Parietal lobe (tissue), 2 donors: ENCODE data around the gene PYCR2. TPM values are rescaled to one million over a fixed set of nuclear protein-coding genes. Genes with fewer than 3 reads are reported as not detected.

ENCODE experiments used
- small RNA-seq: library from RNA; depleted of rRNA; stranded (forward); fragments of <200 nt; gene quantifications from one replicate; pipeline ENCODE3, GENCODE V24; 2014; ENCODE audit warnings: low replicate concordance
- total RNA-seq: library from RNA; depleted of rRNA; stranded (reverse); fragments of >200 nt; gene quantifications from one replicate; pipeline ENCODE4 v1.2.3, GENCODE V29; 2014

PYCR2 gene
- total RNA-seq, result 21.9 TPM

DNA sequence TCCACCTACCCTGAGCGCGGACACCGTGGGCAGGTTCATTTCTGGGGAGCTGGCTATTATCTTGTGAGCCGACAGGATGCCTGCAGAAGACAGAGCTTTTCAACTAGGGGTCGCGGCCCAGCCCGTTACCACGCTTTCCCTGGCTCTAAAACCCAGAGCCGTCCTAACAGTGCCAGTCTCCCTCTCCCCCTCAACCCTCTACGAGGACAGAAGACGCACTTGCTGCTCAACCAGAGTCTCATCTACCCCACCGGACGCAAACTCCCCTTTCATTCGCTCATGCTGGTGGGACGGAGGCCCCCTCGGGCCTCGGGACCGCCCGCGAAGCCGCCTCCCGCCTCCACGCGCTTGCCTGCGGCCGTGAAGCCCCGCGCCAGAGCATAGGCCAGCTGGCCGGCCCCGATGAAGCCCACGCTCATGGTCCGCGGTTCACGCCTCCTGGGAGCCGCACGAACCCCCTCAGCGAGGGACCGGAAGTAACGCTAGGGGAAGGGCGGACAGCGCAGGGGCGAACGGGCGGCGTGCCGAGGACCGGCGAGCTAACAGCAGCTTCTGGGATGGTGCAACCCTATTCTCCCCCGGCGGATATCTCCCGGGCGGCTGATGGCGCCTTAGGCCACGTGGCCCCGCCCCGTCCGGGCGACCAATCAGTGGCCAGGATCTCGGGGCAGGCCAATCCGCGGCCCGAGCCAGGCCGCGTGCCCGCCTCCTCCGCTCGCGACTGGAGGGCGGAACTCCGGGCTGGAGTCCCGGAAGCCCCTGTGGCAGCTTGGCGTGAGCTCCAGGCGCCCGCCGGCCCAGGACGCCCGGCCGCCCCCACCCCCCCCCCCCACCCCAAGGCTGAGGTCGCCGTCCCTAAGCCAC, at the start of gene PYCR2:
Gene PYCR2, minus strand, starts transcription at position 559 of the 864 bp plus-strand sequence. Its CDS starts 140 bp downstream, at position 419.

DNA sequence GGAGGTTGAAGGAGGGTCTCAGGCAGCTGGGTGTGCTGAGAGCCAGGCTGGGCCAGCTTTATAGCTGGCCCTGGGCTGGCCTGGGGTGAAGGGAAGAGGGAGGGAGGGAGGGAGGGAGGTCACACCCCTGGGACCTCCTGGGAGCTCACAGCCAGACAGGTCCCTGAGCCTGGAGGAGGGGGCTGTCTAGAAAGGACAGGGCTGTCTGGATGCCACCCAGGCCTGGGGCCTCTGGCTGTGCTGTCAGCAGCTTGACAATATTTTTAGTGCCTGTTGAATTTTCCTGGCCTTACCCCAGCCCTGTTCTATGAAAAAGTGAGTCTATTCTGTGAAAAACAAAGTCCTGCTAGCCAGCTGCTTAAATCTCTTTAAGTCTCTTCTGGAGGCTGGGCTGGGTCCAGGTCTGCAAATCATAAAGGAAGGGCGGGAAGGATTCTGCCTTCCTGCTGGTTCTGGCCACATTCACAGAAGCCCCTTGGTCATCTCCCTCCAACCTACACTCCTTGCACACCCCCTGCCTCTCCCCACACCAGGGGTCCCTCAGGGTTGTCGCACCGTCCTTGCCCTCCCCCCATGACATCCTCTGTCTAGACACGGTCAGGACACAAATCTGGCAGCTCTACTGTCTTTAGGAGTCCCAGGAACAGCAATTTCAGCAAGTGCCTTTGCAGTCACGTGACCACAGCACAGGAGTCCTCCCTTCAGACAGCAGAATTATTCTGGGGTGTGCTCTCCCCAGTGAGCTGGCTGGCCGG, 17.3 kb upstream of the PYCR2 start, which contains the start of gene LEFTY2:
Gene LEFTY2, minus strand, starts transcription at position 34 of the 755 bp plus-strand sequence. CDS start 80 bp downstream, outside the sequence.

DNA sequence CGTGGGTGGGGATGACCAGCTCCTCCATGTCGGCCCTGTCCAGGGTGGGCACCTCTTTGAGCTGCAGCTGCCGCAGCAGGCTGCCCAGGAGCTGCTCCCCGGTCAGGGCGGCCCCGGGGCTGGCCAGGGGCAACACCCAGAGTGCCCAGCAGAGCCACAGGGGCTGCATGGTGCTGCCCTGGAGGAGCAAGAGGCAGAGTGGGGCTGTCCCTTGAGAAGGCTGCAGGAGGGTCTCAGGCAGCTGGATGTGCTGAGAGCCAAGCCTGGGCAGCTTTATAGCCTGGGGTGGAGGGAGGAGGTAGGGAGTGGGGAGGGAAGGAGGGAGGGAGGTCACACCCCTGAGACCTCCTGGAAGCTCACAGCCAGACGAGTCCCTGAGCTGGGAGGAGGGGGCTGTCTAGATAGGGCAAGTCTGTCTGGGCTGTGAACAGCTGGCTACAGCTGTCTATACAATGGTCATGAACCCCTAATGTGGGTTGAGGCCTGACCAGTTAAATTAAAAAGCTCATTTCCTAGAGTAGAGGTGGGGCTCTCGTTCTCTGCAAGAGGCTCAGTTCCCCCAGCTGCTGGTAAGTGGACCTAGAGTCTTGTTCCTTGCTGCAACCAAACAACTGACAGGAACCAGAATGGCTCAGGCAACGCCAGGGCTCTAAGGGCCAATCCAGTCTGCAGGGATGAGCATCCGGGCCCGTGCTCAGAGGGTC, 35.0 kb downstream of the PYCR2 start, which contains the start of gene LEFTY1:
Gene LEFTY1, minus strand, starts transcription at position 249 of the 704 bp plus-strand sequence. Its CDS starts 80 bp downstream, at position 169.

DNA sequence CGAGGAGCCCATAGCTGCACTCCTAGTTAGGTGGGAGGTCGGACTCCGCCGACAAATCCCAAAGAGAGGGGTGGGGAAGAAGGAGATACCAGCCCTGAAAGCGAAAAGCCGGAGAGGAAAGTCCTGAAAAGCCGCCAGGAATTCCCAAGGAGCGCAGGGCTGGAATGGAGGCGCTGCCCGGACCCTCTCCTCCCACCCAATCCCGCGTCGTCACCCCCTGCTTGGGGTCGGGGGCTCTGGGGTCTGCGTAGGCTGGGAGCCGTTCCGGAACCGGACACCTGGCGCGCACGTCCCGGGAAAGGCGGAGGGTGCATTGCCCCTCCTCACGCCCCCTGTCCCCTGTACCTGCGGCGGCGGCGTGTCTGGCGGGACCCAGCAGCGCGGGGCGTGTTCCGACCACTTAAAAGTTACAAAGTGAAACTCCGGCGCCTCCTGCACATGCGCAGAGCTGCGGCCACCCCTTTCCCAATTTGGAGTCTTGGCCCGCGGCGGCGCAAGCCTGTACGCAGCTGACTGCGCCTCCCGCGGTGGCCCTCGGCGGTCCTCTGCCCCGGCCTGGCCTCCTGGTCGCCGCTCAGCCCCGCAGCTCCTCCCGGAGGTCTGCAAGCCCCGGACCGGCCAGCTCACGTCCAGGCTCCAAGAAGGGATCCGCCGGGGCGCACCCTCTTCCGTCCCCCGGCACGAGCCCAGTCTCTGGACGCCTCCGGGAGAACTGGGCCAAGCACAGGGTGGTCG, 41.9 kb downstream of the PYCR2 start, which contains the start of gene TMEM63A:
Gene TMEM63A, minus strand, starts transcription at position 422 of the 735 bp plus-strand sequence. CDS start 4,800 bp downstream, outside the sequence.

Small RNAs within 50 kb of the gene (small RNA-seq; reads per million reads assigned to genes)
- gene AL117348.1 (not detected), gene NDUFA3P3 (not detected)

Other genes with a start within 250 kb of the PYCR2 start
- 262 TPM for gene SRP9, start 146.4 kb downstream of the PYCR2 start, total RNA-seq
- 9.4 TPM for gene EPHX1, start 114.1 kb downstream of the PYCR2 start, total RNA-seq
- gene TMEM63A, start 41.9 kb downstream of the PYCR2 start, total RNA-seq, result 4.4 TPM
- not detected for gene LEFTY1, start 35.1 kb downstream of the PYCR2 start, total RNA-seq
- gene LEFTY2, start 17.0 kb upstream of the PYCR2 start, total RNA-seq, result not detected
- gene SDE2, start 75.1 kb upstream of the PYCR2 start, total RNA-seq, result 21.9 TPM
- gene H3-3A, start 138.5 kb upstream of the PYCR2 start, total RNA-seq, result 311 TPM